ENCODE results near the gene OLFM1.
"Not testable (repeated sequence)": the region's sequence is repeated elsewhere in the genome, so short reads cannot be mapped to it uniquely, and the experiment has no call there.

Gene OLFM1

DNA sequence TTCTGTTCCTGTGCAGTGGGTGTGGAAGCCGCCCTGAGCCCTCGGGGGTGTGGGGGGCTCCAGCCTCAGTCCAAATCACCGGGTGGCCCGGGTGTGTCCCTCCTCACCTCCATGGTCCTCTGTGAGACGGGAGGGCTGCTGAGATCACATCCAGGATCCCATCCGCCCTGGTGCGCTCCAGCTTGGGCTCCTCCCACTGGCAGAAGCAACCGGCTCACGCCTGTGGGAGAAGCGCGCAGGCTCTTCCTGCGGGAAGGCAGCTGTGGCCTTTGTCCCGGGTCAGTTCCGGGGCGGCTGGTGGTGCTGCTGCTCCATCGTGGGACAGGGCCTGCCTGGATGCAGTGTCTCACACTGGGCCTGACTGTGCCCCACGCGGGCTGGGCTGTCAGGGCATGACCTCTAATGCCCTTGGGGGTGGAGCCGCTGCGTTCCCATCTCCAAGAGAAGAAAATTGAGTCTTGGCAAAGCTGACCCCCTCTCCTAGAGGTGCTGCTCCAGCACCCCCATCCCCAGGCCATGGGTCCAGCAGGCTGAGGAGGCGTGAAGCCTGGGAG is 18.5 kb downstream of the OLFM1 start:
- no peak for DNase-seq (ENCODE audit: low read depth in 1 of 2, low spot score in 1 of 2)

- no peak for DNase-seq (ENCODE audit: low read depth in 1 of 2, low spot score in 1 of 2)
Observed at GRCh38 chr9:135106551-135107270, 19.2 kb downstream of the OLFM1 start.

DNA sequence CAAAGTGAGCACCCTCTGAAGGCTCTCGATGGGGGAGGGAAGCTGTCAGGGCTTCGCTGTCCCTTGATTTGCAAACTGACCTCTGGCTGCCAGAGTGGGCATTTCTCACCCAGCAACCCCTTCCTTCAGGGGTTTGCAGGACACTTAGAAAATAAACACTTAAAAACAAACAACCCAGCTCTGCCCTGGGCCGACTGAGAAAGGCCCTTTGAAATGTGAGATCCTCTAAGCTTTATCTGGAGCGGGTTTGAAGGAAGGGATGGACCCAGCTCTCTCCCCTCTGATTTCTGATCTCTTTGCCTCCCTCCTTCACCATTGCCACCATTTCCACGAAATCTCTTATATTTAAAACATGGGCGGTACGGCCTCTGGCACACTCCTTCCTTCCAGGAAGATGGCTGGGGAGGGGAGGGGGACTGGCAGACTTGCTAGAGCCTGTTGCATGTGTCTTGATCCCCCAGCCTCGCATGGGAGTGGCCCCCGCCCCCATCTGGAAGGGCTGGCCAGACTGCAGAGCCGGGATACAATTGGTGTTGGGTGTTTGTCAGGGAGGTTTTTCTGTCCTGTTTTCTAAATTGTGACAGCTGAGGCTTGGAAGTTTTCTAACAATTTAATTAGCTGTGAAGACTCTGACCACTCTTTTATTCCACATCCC is 20.2 kb downstream of the OLFM1 start:
- DNase-seq (ENCODE audit: low read depth in 1 of 2, low spot score in 1 of 2): no peak

DNA sequence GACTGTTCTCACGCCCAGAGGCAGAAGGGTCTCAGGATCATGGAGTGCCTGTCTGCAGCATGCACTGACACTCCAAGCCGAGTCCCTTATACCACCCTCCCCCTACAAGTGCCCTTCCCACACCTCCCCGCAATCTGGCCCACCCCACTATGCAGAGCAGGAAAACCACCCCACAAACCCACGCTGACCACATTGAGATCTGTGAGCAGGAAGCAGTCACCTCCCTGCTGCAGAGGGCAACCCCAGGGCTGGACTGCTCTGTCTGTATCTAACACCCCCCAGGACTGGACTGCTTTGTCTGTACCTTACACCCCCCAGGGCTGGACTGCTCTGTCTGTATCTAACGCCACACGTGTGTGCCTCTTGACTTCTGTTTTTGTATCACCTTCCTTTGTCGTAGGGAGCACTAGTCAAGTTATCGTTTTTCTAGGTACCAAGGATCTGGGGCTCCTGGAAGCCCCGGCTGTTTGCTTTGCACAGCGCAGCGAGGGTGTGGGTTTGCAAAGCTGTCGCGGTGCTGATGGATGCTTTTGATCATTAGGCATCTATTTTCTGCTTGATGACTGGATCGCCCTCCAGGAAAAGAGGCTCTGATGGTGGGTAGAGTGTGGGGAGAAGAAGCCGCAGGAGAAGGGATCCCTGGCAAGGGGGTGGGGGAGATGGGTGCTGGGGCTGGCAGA is 21.5 kb downstream of the OLFM1 start:
- no peak for DNase-seq (ENCODE audit: low read depth in 1 of 2, low spot score in 1 of 2)

DNA sequence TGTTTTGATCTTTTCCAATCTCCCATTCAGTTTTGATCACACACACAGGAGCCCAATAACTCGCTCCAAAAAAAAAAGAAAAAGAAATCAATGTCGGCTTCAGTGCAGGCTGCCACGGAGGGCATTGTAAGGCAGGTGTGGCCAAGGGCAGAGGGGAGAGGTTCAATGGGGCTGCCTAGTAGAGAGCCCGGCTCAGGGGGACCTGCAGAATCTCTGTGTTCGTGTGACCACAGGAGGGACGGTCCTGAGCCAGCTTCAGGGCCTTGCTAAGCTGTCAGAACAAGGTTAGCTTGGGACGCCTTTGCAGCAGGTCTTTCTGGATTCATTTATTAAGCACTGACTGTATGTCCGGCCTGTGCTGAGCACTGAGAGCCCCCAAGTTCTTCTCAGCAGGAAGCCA is 22.2 kb downstream of the OLFM1 start:
- no peak for DNase-seq (ENCODE audit: low read depth in 1 of 2, low spot score in 1 of 2)

DNA sequence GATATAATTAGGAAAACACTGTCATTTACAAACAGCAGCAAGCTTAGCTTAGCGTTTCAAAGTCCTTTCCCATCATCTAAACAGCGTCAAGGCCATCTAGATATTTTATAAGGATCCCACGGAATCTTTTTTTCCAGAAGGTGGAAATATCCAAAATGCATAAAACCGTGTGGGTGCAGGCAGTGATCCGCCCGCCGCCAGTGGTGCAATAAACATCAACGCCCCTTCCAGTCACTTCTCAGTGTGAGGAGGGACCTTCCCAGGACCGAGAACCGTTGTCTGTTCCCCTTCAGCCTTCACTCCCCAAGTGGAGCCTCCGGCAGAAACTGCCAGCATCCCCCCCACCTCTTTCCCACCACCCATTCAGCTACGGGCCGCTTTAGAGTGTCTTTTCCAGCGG is 22.9 kb downstream of the OLFM1 start:
- no peak for DNase-seq (ENCODE audit: low read depth in 1 of 2, low spot score in 1 of 2)

GRCh38 chr9:135111600-135111999 is 24.1 kb downstream of the OLFM1 start:
- not testable (repeated sequence) for DNase-seq (ENCODE audit: low read depth in 1 of 2, low spot score in 1 of 2)

DNA sequence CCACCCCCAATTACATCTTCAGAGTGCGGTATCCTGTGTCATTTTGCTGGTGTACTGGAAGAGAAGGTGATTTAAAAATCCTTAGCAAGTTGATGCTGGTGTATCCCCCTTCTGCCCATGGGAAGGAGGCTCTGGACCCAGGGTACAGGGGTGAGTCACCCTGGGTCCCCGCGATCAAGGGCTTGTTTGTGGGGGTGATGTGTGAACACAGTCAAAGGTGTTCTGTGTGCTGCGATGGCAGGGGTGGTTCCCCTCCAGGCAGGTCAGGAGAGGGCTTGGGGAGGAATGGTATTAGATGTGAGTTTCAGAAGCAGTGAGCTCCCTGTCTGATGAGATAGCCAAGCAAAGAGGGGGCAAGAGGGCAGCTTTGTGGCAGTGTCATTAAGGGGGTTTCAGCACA is 28.9 kb downstream of the OLFM1 start:
- no peak for DNase-seq (ENCODE audit: low read depth in 1 of 2, low spot score in 1 of 2)

DNA sequence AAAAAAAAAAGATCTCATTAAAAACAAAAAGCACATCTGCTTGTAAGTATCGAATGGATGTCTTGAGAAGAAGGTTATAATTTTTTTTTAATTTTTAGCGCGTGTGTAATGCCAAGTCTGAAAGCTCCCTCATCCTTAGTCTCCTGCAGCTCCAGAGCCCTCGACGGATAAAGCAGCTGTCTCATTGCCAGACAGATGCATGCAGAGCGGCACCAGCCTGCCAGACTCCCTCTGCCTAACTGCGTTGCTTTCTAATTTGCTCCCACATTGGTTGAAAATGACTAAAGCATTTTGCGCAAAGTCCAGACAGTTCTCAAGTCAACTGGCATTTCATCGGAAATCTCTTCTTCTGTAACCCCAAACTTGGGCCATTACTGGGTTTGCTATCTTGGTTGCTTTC is 29.4 kb downstream of the OLFM1 start:
- no peak for DNase-seq (ENCODE audit: low read depth in 1 of 2, low spot score in 1 of 2)

- no peak for DNase-seq (ENCODE audit: low read depth in 1 of 2, low spot score in 1 of 2)
Observed at GRCh38 chr9:135117281-135117680, 29.8 kb downstream of the OLFM1 start.

- no peak for DNase-seq (ENCODE audit: low read depth in 1 of 2, low spot score in 1 of 2)
Observed at GRCh38 chr9:135119496-135120064, 32.1 kb downstream of the OLFM1 start.

DNA sequence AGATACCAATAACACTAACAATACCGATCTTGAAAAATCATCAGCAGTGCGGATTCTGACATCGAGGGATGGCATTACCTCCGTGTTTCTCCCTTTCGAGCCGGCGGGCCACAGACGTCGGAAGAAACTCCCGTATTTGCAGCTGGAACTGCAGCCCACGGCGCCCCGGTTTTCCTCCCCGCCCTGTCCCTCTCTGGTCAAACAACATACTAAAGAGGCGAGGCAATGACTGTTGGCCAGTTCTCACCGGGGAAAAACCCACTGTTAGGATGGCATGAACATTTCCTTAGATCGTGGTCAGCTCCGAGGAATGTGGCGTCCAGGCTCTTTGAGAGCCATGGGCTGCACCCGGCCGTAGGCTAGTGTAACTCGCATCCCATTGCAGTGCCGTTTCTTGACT is 32.8 kb downstream of the OLFM1 start:
- no peak for DNase-seq (ENCODE audit: low read depth in 1 of 2, low spot score in 1 of 2)

GRCh38 chr9:135122316-135122715 is 34.8 kb downstream of the OLFM1 start:
- DNase-seq (ENCODE audit: low read depth in 1 of 2, low spot score in 1 of 2): no peak

DNA sequence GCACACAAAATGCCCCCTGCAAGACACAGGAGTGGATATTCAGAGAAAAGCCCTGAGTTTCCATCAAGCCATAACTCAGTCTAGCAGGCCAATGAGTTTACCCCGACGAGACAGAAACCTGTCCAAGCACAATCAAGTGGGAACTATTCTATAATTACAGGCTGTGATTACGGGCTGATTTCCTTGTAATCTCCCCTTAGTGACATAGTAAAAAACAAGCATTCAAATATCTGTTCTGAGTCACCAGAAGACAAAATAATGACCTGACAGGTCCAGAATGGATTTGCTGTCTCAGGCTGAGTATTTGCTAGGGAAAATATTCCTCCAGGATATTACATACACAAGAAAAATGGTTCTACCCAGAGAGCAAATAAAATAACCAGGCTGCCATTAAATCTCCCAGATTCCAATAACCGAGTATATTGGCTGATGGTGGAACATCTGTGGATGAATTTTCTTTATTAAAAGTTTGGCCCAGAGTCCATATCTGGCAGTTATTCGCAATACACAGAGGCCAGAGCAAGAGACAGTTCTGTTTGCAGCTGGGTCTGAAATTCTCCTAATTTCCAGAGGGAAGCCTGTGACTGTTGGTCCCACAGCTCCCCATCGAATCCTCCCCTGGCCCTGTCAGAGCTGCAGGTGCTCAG is 35.8 kb downstream of the OLFM1 start:
- DNase-seq (ENCODE audit: low read depth in 1 of 2, low spot score in 1 of 2): no peak

DNA sequence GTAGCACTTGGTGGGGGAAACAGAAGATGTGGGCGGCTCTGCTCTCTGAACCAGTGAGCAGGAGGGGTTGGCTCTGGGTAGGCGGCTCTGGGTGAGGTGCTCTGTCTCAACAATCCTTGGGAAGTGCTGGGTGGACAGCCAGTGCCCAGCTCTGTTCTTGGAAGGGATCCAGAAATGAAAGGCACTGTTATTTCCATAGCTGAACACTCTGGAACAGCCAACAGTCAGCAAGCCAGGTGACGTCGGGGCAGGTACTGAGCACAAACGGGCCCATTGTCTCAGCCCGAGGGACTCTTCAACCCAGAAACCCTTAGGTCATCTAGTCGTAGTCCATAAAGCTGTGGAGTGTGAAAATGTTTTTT is 36.3 kb downstream of the OLFM1 start:
- no peak for DNase-seq (ENCODE audit: low read depth in 1 of 2, low spot score in 1 of 2)

DNA sequence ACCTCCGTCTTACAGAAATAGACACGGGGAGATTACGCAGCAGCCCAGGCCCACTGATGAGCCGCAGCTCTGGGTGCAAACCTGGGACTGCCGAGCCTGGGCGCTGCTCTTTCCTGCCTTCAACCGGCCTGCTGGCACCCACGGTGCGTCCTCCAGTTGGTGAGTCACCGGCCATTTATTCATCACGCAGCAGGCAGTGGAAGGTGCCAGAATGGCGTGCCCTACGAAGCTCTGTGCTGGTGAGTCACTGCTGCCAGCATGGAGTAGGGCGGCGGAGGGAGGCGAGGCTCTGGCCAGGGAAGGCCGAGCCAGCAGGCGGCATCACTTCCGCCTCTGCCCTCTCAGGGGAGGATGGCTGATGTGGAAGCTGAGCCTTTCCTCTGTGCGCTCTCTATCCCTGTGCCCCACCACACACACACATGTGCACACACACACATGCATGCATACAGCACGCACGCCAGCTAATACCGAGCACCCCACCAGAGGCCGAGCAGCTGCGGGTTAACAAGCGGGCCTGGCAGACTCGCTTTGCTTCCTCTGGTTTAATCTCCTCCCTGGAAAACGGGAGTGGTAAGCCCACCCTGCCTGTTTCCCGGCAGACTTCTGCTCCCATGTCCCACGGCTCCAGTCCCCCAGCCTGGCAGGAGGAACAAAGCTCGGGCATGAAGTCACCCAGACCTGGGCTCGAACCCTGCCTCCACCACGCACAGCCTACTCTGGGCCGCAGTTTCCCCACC is 39.2 kb downstream of the OLFM1 start:
- DNase-seq (ENCODE audit: low read depth in 1 of 2, low spot score in 1 of 2): no peak

GRCh38 chr9:135127718-135128670 is 40.5 kb downstream of the OLFM1 start:
- no peak for DNase-seq (ENCODE audit: low read depth in 1 of 2, low spot score in 1 of 2)

DNA sequence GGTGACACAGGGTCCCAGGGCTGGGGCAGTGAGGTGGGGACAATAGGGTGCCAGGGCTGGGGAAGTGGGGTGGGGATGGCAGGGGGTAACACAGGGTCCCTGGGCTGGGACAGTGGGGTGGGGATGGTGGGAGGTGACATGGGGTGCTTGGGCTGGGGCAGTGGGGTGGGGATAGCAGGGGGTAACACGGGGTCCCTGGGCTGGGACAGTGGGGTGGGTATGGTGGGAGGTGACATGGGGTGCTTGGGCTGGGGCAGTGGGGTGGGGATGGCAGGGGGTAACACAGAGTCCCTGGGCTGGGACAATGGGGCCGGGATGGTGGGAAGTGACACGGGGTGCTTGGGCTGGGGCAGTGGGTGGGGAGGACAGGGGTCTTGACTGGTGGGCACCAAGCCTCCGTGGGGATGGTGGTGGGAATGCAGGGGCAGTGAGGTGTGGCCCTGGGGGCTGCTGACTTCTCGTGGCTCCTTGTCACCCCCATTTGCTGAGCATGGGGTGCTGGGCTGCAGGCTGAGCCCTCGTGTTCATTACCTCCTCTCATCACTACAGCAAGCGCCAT is 41.7 kb downstream of the OLFM1 start:
- no peak for DNase-seq (ENCODE audit: low read depth in 1 of 2, low spot score in 1 of 2)

Measured in activated T-helper 1 cell treated with anti-CD3 and anti-CD28 coated beads, Interleukin-2, amount 50 U/mL, for 16 hours (primary cell).